Erythroblast (primary cell): Measurements from ENCODE around the gene SCLT1.

ENCODE experiments used
- DNase-seq, 2 experiments: peaks; one replicate each; lab custom pipeline; 2025; lab: John Stamatoyannopoulos, UW
- GATA1 ChIP-seq: IDR thresholded peaks from 2 replicates; pipeline ENCODE4 v1.6.1; 2011; ENCODE audit warnings: low read depth, mild to moderate bottlenecking, control low read depth, low read length, moderate library complexity
- POLR2A ChIP-seq: IDR thresholded peaks from 2 replicates; pipeline ENCODE4 v1.6.1; 2011; ENCODE audit warnings: mild to moderate bottlenecking, low read length

Gene SCLT1

DNA sequence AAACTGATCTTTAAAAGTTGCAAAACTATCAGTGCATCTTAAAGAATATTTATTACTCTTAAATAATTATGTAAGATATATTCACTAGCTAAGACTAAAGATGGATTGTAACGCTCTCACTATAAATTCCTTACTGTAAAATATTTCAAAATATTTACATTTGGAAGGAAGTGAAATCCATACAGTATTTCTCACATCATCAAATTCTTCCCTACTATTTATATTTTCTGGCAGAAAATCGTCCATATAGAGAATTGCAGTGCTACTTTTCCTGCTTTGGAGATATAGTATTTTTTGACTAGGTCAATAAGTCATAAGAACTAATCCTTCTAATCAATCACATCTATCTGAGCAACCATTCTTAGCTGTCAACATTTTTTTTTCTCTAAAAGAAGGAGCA lies 52.9 kb downstream of the SCLT1 start:
- TF ChIP-seq GATA1 (no peak), POLR2A (no peak)
- no peak for DNase-seq

DNA sequence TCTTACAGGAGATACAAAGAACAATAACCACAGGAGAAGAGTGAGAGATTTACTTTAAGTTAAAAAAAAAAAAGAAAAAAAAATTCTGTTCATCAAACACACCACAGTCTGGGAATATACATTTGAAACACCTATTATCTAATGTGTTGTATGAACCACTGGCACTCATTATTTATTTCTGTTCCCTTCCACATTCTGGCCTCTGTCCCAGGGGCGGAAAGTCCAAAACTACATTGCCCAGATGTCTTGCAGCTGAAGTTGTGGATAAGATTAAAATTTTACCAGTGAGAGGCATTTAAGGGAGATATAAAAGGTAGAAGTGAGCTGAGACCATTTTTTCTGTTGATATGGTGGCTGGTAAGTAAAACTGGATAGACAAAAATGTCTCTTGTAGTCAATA lies 56.2 kb downstream of the SCLT1 start:
- DNase-seq: peak in 1 of 2 experiments; percentile 29

DNA sequence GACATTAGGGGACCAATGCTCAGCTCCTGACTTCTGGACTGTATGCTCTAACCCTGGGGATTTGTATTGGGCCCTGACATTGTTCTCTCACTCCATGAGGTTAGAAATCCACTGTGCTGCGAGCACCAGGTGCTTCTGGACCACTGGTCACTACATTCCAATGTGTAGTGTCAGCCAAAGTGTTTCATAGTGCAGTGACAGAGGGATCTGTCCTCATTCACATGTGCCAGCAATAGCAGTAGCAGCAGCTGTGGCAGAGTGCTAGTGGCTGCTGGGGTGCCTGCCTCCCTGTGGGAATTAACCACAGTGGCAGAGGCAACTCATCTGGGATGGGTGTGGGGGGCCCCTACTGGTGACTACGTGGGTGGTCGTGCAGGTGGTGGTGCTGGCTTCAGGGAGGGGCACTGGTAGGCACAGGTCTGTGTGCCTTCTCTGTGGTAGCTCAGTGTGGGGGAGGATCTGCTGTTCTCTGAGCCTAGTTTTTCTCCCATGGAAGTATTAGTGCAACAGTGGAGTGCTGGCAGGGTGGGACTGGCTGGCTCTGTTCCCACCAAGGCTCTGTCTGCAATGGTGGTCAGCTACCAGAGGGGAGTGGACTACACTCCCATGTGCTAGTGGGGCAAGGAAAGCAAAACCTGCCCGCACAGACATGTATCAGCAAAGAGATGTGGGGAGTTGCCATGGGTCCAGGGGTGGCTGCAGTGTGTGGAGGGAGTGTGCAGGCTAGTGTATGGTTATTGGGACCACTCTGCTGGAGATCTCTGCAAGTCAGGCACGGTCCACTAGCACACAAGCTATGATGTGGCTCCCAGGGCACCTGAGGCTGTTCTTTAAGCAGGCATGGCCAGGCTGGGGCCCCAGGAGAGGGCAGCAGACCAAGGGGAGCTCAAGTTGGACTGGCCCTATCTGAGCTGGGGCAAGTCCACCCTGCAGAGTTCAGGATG lies 78.5 kb downstream of the SCLT1 start:
- TF ChIP-seq GATA1 (no peak), POLR2A (no peak)
- DNase-seq: no peak

More for the DNA sequence above, 56.2 kb downstream of the SCLT1 start:
- no peak for TF ChIP-seq GATA1
- TF ChIP-seq POLR2A: no peak

DNA sequence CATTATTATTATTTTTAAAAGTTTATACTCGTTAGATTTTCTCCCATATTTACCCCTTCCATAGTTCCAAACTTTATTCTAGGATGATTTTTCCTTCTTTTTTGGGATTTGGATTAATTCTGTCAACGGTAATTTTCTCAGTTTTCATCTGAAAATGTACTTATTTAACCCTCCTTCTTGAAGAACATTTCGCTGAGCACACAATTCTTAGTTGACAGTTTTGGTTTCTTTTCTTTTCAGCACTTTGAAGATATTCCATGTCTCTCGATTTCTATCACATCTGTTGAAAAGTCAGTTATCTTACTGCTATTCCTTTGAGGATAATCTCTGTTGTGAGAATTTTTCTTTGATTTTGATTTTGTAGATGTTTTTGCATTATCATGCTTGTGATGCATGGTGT lies 85.2 kb downstream of the SCLT1 start:
- no peak for DNase-seq
- TF ChIP-seq GATA1 (no peak), POLR2A (no peak)

DNA sequence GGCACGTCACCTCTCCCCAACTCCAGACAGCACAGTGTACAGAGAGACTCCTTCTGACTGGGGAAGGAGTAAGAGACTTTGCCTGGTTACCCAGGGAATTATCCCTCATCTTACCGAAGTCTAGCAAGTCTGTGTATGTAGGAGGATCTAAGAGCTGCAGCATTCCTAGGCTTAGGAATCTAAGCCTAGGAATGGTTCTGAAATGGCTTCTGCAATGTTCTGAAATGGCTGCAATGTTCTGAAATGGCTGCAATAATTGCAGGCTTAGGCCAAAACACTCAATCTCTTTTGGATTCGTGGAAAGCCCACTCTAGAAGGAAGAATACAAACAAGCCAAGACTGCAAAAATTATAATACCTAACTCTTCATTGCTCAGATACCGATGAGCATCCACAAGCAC lies 106.4 kb downstream of the SCLT1 start:
- TF ChIP-seq POLR2A (no peak), GATA1 (no peak)
- DNase-seq: no peak

DNA sequence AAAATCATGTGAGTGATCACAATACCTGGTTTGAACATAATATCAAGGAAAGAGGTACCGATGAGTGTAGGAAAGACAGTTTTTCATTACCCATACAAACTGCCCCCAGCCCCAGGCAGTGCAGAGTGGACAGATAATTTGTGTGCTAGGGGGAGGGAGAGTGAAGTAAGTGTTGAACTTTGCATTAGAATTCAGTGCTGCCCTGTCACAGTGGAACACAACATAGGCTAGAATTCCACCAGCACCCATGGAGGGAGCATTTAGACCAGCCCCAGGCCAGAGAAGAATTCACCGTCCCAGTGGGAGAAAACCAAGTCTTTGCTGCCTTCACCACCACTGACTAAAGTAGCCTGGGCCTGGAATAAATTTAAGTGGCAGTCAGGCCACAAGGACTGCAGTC lies 107.3 kb downstream of the SCLT1 start:
- no peak for TF ChIP-seq POLR2A
- TF ChIP-seq GATA1: no peak
- DNase-seq: no peak

DNA sequence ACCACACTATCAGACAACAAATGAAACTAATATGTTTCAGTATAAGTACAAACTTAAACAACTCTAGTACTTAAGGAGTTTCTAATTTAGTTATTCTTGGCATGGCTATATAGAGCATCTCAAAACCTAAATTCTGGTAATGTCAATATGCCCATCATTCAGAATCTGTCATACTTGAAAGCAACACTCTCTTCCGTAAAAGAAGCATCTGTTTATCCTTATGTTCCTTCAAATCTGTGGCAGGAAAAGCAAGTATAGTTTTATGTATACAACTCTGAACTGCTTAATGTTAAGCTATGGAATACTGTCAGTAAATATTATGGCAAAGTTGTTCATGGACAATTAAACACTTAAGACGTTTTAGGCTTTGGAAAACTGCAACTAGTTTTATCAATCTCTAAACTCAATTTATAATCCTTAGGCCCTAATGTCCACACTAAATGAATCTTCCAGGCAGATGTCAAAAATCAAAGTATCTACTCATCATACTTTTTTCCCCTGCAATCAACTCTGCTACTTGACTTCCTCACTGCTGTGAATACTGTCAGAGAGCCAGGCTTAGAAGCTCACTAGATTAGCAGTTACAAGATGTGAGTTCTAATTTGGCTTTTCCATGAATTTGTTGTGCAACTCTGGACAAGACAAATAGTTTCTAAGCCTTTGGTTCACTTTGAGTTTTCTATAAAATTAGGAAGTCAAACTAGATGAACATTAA lies 109.4 kb downstream of the SCLT1 start:
- DNase-seq: no peak

DNA sequence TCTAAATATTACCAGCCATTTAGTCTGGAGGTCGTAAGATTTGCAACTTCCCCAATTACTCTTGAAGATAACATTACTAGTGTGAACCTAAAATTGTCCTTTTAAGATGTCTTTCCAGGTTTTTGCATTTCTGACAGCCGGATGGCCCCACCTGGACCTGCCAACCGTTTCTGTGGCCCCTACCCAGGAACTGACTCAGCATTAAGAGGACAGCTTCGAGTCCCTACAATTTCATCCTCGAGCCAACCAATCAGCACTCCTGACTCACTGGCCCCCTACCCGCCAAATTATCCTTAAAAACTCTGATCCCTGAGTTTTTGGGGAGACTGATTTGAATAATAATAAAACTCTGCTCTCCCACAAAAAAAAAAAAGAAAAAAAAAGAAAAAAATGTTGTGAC lies 112.0 kb downstream of the SCLT1 start:
- no peak for DNase-seq
- no peak for TF ChIP-seq POLR2A

More for the DNA sequence above, 109.4 kb downstream of the SCLT1 start:
- TF ChIP-seq POLR2A (no peak), GATA1 (no peak)

DNA sequence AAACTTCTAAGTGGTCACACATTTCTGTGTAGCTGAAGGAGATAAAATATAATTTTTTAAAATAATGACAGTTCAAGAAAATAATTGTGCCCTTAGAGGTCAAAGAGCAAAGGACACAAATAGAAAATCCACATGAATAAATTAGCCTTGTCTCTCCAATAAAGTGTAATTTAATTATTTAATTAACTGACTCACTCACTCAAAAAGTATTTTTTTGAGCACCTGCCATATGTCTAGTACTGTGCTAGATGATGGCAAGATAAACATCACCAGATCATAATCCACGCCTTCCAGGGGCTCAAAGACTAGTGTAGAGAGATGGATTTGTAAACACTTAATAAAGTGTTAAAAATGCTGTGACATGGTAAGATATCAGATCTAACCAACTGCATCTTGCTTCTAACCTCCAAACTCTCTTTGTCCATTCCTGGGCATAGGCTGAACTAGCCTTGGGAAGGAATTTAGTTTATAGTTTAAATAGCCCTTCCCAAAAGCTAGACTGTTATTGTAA lies 112.5 kb downstream of the SCLT1 start:
- TF ChIP-seq GATA1: no peak
- no peak for TF ChIP-seq POLR2A
- DNase-seq: no peak

DNA sequence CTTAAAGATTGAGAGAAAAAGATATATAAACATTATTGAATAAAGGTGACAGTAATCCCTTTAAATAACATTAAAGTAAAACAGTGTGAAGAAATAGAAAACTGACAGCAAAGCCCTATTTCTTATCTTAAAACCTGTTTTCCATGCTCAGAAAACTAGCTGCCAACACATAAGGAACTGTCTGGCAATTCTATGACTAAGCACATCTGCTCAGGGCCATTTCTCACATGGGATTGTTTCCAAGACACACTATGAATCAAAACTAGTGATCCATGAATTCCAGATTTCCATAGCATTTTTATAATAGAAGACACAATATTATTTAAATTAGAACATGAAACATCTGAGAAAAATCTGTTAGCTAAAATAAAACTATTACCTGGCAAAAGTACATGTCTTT lies 113.4 kb downstream of the SCLT1 start:
- no peak for TF ChIP-seq POLR2A
- TF ChIP-seq GATA1: no peak
- no peak for DNase-seq

DNA sequence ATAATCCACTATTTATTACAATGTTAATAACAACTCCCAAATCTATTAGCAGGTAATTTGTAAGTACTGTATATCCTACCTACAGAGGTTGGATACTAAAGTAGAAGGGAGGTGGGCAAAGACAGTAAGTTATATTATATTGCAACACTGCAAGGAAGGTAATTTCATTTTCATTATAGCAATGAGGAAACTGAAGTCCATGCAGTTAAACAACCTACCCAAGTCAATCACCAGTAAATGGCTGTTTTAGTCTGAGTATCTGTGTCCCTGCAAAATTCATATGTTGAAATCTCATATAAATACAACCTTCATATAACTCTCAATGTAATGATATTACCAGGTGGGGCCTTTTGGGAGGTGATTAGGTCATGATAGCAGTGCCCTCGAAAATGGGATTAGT lies 114.4 kb downstream of the SCLT1 start:
- TF ChIP-seq GATA1 (no peak), POLR2A (no peak)
- DNase-seq: no peak

DNA sequence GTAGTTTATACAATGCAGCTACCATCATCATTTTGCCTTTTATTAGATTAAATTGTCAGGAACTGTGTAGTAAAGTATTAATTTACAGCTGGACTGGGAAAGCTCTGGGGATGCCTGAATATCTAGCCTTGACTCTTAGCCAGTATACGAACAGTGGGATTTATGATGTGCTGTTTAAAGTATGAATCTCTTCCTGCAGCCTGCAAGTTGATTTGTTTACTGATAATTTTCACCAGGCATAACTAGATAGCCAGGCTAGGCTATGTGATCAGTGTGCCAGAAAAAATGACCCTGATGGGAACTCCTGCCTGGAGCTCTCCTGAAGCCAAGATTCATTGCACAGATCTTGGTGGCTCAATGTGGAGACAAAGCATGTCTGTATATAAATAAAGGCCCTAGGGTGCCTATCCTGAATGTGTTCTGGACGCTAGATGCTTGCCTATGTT lies 119.2 kb downstream of the SCLT1 start:
- DNase-seq: no peak
- no peak for TF ChIP-seq POLR2A
- TF ChIP-seq GATA1: no peak

DNA sequence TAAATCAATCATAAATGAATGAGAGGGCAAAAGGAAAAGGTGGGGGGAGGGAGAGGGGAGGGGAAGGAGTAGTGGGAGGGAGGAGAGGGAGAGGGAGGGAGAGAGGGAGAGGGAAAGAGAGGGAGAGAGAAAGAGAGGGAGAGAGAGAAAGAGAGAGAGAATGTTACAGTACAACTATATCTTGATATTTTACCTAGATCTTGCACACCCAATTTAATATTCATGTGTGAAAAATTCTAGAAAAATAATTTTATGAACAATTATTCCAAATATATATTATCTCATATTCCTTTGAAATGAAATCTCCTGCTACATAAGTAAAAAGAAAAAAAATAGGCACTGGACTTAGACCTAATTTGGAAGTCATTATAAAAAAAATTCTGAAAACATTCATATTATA lies 120.0 kb downstream of the SCLT1 start:
- TF ChIP-seq POLR2A (no peak), GATA1 (no peak)
- DNase-seq: no peak

DNA sequence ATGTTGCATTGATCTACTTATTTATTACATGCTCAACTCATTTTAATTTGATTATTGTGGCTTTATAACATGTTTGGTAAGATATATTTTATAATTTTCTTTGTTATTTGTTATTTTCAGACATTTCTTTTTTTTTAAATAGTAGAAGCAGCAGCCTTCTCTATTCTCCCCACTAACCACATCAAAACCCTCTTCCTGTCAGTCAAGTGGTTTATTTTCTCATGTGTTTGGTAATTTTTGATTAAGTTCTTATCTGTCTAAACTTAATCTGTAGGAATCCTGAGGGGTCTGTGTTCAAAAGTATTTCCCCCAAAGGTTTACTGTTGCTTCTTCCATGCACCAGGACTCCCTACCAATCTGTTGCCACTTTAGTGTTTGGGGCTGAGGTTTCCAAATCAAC lies 131.9 kb downstream of the SCLT1 start:
- no peak for TF ChIP-seq GATA1
- no peak for TF ChIP-seq POLR2A
- DNase-seq: no peak
